ENCODE results near the gene MAGI1.
A peak's percentile ranks its signal among the peaks of the same experiment; 100 is the strongest.

Gene MAGI1

GRCh38 chr3:65854606-65855304, 184.0 kb downstream of the MAGI1 start:
- Histone ChIP-seq H4K20me1 (ENCODE audit: insufficient read depth, low read length, poor library complexity, severe bottlenecking) (no peaks in the 10 kb centered on the region), H3K9ac (ENCODE audit: low read depth, low read length, poor library complexity, severe bottlenecking) (peak overlapping the region; percentile 52), H3K27me3 (ENCODE audit: insufficient read depth, low read length, poor library complexity, severe bottlenecking) (no peaks in the 10 kb centered on the region), H3K9me3 (ENCODE audit: insufficient read depth, low read depth, low read length) (no peaks in the 10 kb centered on the region), H3K4me3 (ENCODE audit: low read length, poor library complexity, severe bottlenecking) (peak overlapping the region; percentile 64), H3K4me2 (ENCODE audit: low read depth, low read length, poor library complexity, severe bottlenecking) (peak overlapping the region; percentile 81), H3F3A (ENCODE audit: low read depth) (peaks cover 20% of the 10 kb centered on the region), H3K79me2 (ENCODE audit: insufficient read depth, low read length) (no peaks in the 10 kb centered on the region), H3K9me2 (replicated peaks; ENCODE audit: low read depth, low read length) (no peaks in the 10 kb centered on the region), H3K4me1 (ENCODE audit: insufficient read depth, low read length, poor library complexity, severe bottlenecking) (peaks cover 51% of the 10 kb centered on the region), H2AFZ (ENCODE audit: low read length) (no peak overlapping the region), H3K36me3 (ENCODE audit: insufficient read depth, low read length) (no peaks in the 10 kb centered on the region)
- TF ChIP-seq EZH2phosphoT487 (IDR thresholded peaks at IDR 0.05; ENCODE audit: borderline replicate concordance) (no peak), CTCF (conservative IDR thresholded peaks at IDR 0.05; ENCODE audit: low read length) (no peak)

DNA sequence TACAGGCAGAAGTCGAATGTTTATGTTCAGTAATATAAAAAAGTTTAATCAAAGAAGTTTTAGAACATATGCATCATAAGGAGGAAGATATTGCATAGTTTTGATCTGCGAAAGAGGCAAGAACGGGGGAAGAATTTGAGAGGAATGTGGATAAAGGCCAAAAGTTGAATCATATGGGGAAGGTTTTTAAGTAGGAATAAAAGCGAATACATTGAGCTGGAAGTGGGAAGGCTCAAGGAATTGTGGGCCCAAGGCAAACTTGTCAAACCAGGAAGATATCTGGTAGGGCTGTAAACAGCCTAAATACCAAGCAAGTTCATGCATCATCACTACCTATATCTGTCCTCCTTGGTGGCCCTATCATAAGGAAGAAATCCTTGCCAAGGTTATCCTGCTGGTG, 186.9 kb downstream of the MAGI1 start:
- Histone ChIP-seq H3K9me3 (ENCODE audit: insufficient read depth, low read depth, low read length) (no peaks in the 10 kb centered on the region), H4K20me1 (ENCODE audit: insufficient read depth, low read length, poor library complexity, severe bottlenecking) (no peaks in the 10 kb centered on the region), H3K27me3 (ENCODE audit: insufficient read depth, low read length, poor library complexity, severe bottlenecking) (no peaks in the 10 kb centered on the region), H3K9ac (ENCODE audit: low read depth, low read length, poor library complexity, severe bottlenecking) (no peak overlapping the region), H3K4me1 (ENCODE audit: insufficient read depth, low read length, poor library complexity, severe bottlenecking) (peaks cover 46% of the 10 kb centered on the region), H3F3A (ENCODE audit: low read depth) (peaks cover 16% of the 10 kb centered on the region), H3K36me3 (ENCODE audit: insufficient read depth, low read length) (no peaks in the 10 kb centered on the region), H3K4me3 (ENCODE audit: low read length, poor library complexity, severe bottlenecking) (no peak overlapping the region), H3K79me2 (ENCODE audit: insufficient read depth, low read length) (no peaks in the 10 kb centered on the region), H3K4me2 (ENCODE audit: low read depth, low read length, poor library complexity, severe bottlenecking) (no peak overlapping the region), H2AFZ (ENCODE audit: low read length) (no peak overlapping the region), H3K9me2 (replicated peaks; ENCODE audit: low read depth, low read length) (no peaks in the 10 kb centered on the region)
- TF ChIP-seq CTCF (conservative IDR thresholded peaks at IDR 0.05; ENCODE audit: low read length) (no peak), EZH2phosphoT487 (IDR thresholded peaks at IDR 0.05; ENCODE audit: borderline replicate concordance) (no peak)

DNA sequence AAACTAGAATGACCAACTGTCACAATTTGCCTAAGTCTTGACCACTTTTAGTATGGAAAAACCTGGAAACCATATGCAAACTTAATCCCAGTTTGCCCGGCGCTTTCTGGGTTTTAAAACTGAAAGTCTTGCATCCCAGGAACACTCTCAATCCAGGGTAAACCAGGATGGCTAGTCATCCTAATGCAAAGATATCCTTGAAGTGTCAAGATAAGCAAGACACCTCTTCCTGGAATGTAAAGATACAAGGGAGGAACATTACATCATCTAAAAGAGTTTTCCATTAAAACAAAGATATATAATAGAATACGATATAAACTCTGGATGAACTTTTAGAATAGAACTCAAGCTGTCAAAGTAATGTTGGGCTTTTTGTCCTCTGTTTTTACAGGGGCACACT, 188.5 kb downstream of the MAGI1 start:
- Histone ChIP-seq H3K9ac (ENCODE audit: low read depth, low read length, poor library complexity, severe bottlenecking) (no peak overlapping the region), H3K79me2 (ENCODE audit: insufficient read depth, low read length) (no peaks in the 10 kb centered on the region)

More for the DNA sequence above, 188.5 kb downstream of the MAGI1 start:
- peaks cover 40% of the 10 kb centered on the region for H3K4me1 ChIP-seq (ENCODE audit: insufficient read depth, low read length, poor library complexity, severe bottlenecking)
- H3K27me3 ChIP-seq (ENCODE audit: insufficient read depth, low read length, poor library complexity, severe bottlenecking), result no peaks in the 10 kb centered on the region
- H2AFZ ChIP-seq (ENCODE audit: low read length), result no peak overlapping the region
- no peaks in the 10 kb centered on the region for H4K20me1 ChIP-seq (ENCODE audit: insufficient read depth, low read length, poor library complexity, severe bottlenecking)
- TF ChIP-seq EZH2phosphoT487 (IDR thresholded peaks at IDR 0.05; ENCODE audit: borderline replicate concordance), result no peak
- no peak for TF ChIP-seq CTCF (conservative IDR thresholded peaks at IDR 0.05; ENCODE audit: low read length)
- H3K4me3 ChIP-seq (ENCODE audit: low read length, poor library complexity, severe bottlenecking), result no peak overlapping the region
- H3K36me3 ChIP-seq (ENCODE audit: insufficient read depth, low read length), result no peaks in the 10 kb centered on the region
- H3F3A ChIP-seq (ENCODE audit: low read depth), result peaks cover 10% of the 10 kb centered on the region
- H3K9me2 ChIP-seq (replicated peaks; ENCODE audit: low read depth, low read length), result no peaks in the 10 kb centered on the region
- H3K4me2 ChIP-seq (ENCODE audit: low read depth, low read length, poor library complexity, severe bottlenecking), result no peak overlapping the region
- H3K9me3 ChIP-seq (ENCODE audit: insufficient read depth, low read depth, low read length), result no peaks in the 10 kb centered on the region

Measured in Loucy (cell line).